ENCODE measurements around the gene CYP3A7.

The CYP3A7 gene

DNA sequence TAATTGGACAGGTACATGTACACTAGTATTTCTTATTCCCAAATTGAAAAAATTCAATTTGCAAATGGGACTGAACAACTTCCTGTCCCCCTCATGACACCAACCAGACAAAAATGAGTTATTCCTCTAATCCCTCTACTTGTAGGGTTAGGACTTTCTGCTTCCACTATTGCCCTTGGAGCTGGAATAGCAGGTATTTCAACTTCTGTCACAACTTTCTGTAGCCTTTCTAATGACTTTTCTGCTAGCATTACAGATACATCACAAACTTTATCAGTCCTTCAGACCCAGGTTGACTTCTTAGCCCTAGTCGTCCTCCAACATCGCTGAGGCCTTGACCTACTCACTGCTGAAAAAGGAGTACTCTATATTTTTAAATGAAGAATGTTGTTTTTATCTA lies 6.4 kb downstream of the CYP3A7 start:
- TF ChIP-seq GATA3 (IDR thresholded peaks at IDR 0.05; ENCODE audit: low read depth, low read length) (no peak), GATA2 (IDR thresholded peaks at IDR 0.05; ENCODE audit: low read depth, low read length) (no peak)

DNA sequence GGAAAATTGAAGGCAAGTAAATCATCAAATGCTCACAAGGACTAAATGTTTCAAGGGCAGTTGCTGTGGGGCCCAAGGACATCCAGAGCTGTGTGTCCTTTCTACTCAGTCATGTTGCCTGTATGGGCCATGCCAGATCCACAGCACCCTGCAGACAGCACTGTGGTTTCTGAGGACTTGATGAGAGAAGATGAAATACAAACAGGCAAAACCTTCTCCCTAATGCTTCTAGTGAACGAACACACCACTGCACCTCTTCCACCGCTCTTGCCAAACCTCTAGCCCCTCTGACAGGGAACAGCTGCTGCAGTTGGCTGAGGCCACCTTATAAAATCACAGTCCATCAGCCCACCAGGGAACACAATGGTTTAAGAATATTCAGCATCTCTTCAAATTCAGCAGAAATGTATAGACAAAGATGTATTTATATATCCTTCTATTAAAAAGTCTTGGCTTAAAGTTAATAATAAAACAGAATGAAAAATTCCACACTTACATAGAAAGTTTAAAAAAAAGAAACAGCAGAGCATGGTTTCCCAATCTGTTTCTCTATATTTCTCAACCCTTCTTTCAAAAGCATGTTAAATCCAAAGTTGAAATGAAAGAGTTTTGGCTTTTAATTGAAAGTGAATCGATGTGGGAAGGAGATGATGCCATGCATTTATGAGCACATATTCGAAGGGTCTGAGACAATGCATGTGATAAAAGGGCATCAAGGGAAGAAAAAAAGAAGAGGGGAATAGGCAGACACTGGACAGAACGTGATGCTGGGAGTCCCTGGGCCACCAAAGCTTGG lies 14.0 kb downstream of the CYP3A7 start:
- TF ChIP-seq GATA3 (IDR thresholded peaks at IDR 0.05; ENCODE audit: low read depth, low read length), result no peak
- TF ChIP-seq GATA2 (IDR thresholded peaks at IDR 0.05; ENCODE audit: low read depth, low read length), result no peak

DNA sequence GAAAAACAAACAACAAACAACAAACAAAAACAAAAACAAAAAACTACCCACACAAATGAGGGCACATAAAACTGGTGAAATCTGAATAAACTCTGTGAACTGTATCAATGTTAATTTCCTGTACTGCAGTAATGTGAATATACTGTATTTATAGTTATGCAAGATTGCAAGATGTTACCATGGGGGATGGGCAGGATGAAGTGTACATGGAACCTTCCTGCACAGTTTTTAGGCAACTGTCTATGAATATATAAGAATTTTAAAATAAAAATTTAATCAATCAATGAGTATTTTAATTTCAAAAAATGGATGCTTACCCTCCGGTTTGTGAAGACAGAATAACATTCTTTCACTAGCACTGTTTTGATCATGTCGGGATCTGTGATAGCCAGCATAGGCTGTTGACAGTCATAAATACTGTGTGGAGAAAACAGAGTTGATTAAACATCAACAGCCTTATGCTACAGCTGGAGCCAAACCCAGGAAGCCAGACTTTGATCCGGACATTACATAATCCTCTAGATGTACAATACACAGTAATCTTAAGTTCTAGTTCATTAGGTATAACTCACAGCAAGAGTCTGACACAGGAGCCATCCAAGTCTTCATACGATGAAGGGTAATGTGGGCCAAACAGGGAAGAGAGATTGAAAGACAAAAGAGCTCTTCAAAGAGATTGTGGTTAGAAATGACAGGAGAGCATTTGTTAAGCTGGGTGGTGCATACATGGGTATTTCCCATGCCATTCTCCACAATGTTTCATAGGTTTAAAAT lies 14.8 kb downstream of the CYP3A7 start:
- TF ChIP-seq GATA2 (IDR thresholded peaks at IDR 0.05; ENCODE audit: low read depth, low read length), result no peak
- no peak for TF ChIP-seq GATA3 (IDR thresholded peaks at IDR 0.05; ENCODE audit: low read depth, low read length)

DNA sequence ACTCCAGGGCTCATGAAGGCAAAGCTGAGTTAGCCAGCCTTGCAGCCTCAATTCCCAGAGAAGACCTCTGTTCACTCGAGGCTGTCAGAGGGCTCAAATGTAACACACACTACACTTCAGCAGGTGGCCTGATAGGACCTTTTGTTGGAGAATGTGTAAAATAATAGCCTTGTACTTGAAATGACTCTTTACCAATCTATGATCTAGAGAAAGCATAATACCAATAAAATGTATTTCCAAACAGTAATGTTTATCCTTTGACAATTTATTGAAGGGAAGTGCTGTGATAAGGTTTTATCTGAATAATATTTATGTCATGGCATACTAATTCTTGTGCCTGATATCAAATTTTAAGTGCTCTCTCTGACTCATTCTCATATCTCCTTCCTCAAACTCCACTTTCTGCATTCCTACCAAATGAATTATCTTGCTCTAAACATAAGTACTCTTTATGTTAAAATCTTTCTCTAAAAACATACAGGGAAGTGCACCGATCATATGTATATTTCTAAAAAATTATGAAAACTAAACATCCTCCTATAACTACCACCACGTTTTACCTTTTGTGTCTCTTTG lies 20.9 kb downstream of the CYP3A7 start:
- no peak for TF ChIP-seq GATA2 (IDR thresholded peaks at IDR 0.05; ENCODE audit: low read depth, low read length)
- TF ChIP-seq GATA3 (IDR thresholded peaks at IDR 0.05; ENCODE audit: low read depth, low read length), result no peak

DNA sequence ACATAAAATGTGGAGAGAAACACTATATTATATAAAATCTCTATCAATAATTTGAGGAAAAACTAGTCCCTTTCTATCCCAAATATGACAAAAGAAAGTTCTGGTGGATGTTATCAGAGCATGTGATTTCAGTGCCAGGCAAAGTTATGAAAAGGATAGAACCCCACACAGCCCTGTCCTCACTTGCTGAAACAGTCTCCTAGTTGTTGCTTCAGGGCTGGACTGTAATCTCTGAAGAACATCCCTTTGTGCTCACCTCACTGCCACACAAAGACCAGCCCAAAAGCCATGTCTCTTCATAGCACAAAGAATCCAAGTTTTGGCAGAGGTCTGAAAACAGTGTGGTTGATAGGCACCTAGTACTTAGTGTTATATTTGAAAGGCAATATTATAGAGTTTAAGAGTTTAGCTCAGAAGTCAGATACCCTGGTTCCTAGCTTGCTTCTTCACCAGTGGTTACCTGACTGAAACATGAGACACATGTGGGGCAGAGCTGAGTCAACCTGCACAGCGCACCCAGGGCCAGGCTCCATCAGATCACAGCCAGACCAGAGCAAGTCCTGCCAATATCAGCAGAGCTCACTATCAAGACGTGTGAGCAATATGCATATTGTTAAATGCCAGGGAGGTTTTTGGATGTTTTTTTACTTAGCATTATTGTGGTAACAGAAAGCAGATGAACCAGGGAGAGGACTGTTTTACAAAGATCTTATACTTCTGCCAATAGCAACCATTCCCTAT lies 25.0 kb downstream of the CYP3A7 start:
- TF ChIP-seq GATA3 (IDR thresholded peaks at IDR 0.05; ENCODE audit: low read depth, low read length) (no peak), GATA2 (IDR thresholded peaks at IDR 0.05; ENCODE audit: low read depth, low read length) (no peak)

DNA sequence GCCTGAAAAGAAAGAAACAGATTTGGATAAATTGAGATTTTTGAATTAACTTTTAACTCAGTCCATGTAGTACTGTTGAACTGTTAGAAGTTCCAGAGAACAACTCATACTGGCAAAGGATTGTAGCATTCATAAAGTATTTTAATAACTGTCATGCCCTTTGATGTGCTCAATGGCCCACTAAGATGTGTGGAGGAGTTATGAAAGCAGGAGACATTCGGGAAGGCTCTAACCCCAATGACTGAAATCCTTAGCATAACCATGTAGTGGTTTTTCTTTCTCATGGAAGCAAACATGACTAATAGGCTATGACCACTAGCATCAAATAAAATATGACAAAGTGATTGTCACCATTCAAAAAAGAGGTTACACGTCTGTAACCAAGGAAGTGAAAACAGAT lies 25.7 kb downstream of the CYP3A7 start:
- no peak for TF ChIP-seq GATA3 (IDR thresholded peaks at IDR 0.05; ENCODE audit: low read depth, low read length)
- no peak for TF ChIP-seq GATA2 (IDR thresholded peaks at IDR 0.05; ENCODE audit: low read depth, low read length)

DNA sequence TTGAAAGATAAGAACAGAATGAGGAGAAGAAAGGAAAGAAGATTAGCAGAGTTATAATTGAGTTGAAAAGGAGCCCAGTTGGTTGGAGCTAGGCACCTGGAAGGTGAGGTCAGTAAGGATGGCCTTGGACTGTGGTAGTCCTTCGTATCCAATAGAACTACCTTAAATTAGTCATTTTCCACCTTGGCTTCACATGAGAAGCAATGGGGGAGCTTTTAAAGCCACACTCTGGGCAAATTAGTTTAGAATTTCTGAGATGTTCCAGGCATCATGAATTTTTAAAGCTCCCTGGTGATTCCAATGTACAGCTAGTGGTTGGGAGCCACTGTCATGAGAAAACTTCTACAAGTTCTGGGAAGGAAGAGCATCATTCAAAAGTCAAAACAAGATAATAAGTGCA lies 27.9 kb downstream of the CYP3A7 start:
- TF ChIP-seq GATA3 (IDR thresholded peaks at IDR 0.05; ENCODE audit: low read depth, low read length) (no peak), GATA2 (IDR thresholded peaks at IDR 0.05; ENCODE audit: low read depth, low read length) (no peak)

DNA sequence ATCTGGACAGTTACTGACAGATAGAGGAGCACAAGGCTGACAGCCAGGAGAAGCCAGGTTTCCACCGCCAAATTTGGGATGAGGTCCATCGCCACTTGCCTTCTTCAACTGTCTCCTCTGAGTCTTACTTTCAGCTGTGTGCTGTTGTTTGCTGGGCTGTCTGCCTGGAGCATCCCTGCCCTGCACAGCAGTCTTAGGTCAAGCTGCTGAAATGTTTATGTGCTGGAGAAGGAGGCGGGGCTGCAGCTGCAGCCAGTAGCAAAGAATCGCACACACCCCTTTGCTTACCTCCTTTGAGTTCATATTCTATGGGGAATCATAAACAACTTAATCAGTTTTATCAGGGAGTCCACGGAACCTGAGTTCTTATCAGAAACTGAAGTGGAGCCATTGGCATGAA lies 35.0 kb downstream of the CYP3A7 start:
- TF ChIP-seq GATA3 (IDR thresholded peaks at IDR 0.05; ENCODE audit: low read depth, low read length) (no peak), GATA2 (IDR thresholded peaks at IDR 0.05; ENCODE audit: low read depth, low read length) (no peak)

DNA sequence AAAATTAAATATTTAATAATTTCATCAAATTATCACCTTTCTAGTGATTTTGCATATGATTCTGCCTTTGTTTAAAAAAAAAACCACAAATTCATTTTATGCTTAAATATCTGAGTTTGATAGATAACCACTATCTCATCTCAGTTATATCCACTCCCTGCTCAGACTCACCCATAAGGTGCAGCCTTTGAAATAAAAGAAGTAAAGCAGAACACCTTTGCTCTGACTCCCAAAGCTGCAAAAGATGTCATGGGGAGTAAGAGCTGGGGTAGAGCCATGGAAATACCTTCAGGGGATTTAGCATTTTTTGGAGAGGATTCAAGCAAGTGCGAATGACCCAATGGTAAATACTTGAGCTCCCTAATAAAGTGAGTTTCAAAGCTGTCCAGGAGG lies 40.1 kb downstream of the CYP3A7 start:
- no peak for TF ChIP-seq GATA2 (IDR thresholded peaks at IDR 0.05; ENCODE audit: low read depth, low read length)
- no peak for TF ChIP-seq GATA3 (IDR thresholded peaks at IDR 0.05; ENCODE audit: low read depth, low read length)

DNA sequence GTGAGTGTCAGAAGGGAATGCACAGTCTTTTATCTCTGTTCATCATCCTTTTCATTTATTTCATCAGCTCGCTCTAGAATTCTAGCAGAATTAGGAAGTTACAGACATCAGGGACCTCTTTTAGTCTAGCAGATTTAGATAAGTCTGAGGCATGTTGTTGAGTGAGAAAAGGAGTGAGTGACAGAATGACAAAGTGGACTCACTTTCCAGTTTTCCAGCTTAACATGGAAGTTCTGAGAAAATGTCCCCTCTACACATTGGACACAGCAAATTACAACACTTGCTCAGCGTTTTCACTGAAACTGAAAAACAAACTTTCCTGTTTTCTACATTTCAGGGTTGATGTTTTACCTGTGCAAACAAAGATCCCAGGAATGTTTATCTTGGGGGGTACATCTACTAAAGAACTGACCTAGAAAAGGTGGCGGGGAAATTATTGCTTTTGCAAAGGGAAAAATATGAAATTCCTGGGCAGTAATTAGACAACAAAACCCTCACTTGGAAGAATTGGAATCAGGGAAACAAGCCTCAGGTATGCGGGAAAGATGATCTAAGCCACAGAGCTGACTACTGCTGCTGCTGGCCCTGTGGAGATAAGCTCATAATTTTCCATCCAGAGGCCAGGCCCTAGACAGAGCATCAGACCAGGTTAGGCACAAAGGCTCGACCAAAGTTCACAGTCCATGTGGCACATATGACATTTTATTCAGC lies 40.6 kb downstream of the CYP3A7 start:
- no peak for TF ChIP-seq GATA3 (IDR thresholded peaks at IDR 0.05; ENCODE audit: low read depth, low read length)
- TF ChIP-seq GATA2 (IDR thresholded peaks at IDR 0.05; ENCODE audit: low read depth, low read length), result no peak

DNA sequence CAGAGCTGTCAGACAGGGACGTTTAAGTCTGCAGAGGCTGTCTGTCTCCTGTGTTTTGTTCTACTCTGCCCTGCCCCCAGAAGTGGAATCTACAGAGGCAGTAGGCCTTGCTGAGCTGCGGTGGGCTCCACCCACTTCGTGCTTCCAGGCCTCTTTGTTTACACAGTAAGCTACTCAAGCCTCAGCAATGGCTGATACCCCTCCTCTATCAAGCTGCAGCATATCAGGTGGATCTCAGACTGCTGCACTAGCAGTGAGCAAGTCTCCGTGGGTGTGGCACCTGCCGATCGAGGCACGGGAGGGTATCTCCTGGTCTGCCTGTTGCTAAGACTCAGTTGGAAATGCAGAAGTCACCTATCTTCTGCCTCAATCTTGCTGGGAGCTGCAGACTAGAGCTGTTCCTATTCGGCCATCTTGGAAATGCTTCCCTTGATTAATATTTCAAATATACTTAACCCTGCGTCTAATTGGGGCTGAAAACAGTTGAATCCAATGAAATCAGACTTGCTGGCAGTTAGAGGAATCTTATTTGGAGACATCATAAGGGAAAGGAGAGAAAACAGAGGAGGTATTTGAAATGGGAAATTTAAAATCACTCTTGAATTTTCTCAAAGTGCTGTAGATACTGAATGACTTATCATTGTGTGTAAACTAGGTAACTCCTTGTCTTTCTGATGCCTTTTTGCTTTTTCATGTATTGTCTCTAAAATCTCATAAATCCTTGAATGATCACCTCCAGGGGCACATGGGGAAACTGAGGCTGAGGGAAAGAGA lies 41.4 kb downstream of the CYP3A7 start:
- TF ChIP-seq GATA3 (IDR thresholded peaks at IDR 0.05; ENCODE audit: low read depth, low read length) (no peak), GATA2 (IDR thresholded peaks at IDR 0.05; ENCODE audit: low read depth, low read length) (no peak)

DNA sequence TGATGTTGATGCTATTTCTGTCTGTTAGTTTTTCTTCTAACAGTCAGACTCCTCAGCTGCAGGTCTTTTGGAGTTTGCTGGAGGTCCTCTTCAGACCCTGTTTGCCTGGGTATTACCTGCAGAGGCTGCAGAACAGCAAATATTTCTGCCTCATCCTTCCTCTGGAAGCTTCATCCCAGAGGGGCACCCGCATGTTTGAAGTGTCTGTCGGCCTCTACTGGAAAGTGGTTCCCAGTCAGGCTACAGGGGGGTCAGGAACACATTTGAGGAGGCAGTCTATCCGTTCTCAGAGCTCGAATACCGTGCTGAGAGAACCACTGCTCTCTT lies 41.9 kb downstream of the CYP3A7 start:
- TF ChIP-seq GATA3 (IDR thresholded peaks at IDR 0.05; ENCODE audit: low read depth, low read length) (no peak), GATA2 (IDR thresholded peaks at IDR 0.05; ENCODE audit: low read depth, low read length) (no peak)
